ENCODE data around the gene ARHGDIB.
A peak's percentile ranks its signal among the peaks of the same experiment; 100 is the strongest.

Gene ARHGDIB

GRCh38 chr12:14961466-14962152, at the start of gene ARHGDIB:
Gene ARHGDIB, minus strand, starts transcription at chr12:14961601. Its CDS starts 10,889 bp downstream, at chr12:14950712.
- DNase-seq (ENCODE audit: low spot score), result no peak

GRCh38 chr12:15011162-15011561, 49.8 kb upstream of the ARHGDIB start:
- DNase-seq (ENCODE audit: low spot score), result no peak

- DNase-seq (ENCODE audit: low spot score), result no peak
Observed at GRCh38 chr12:15007551-15007950, 46.1 kb upstream of the ARHGDIB start.

GRCh38 chr12:15005064-15005463, 43.7 kb upstream of the ARHGDIB start:
- no peak for DNase-seq (ENCODE audit: low spot score)

- DNase-seq (ENCODE audit: low spot score), result no peak
Observed at GRCh38 chr12:15004421-15004820, 43.0 kb upstream of the ARHGDIB start.

GRCh38 chr12:15001733-15002382, 40.5 kb upstream of the ARHGDIB start:
- peak; percentile 40 for DNase-seq (ENCODE audit: low spot score)

- DNase-seq (ENCODE audit: low spot score), result no peak
Observed at GRCh38 chr12:15000575-15000974, 39.2 kb upstream of the ARHGDIB start.

- no peak for DNase-seq (ENCODE audit: low spot score)
Observed at GRCh38 chr12:14999695-15000365, 38.4 kb upstream of the ARHGDIB start.

- DNase-seq (ENCODE audit: low spot score), result no peak
Observed at GRCh38 chr12:14999021-14999694, 37.8 kb upstream of the ARHGDIB start.

GRCh38 chr12:14997998-14998397, 36.6 kb upstream of the ARHGDIB start:
- DNase-seq (ENCODE audit: low spot score), result no peak

- peak; percentile 21 for DNase-seq (ENCODE audit: low spot score)
Observed at GRCh38 chr12:14995583-14996425, 34.4 kb upstream of the ARHGDIB start.

- DNase-seq (ENCODE audit: low spot score), result no peak
Observed at GRCh38 chr12:14994610-14995009, 33.2 kb upstream of the ARHGDIB start.

- DNase-seq (ENCODE audit: low spot score), result peak; percentile 79
Observed at GRCh38 chr12:14993537-14994266, 32.3 kb upstream of the ARHGDIB start.

GRCh38 chr12:14993117-14993516, 31.7 kb upstream of the ARHGDIB start:
- no peak for DNase-seq (ENCODE audit: low spot score)

GRCh38 chr12:14992673-14993072, 31.3 kb upstream of the ARHGDIB start:
- DNase-seq (ENCODE audit: low spot score), result no peak

- DNase-seq (ENCODE audit: low spot score), result no peak
Observed at GRCh38 chr12:14991069-14991468, 29.7 kb upstream of the ARHGDIB start.

- no peak for DNase-seq (ENCODE audit: low spot score)
Observed at GRCh38 chr12:14989790-14990189, 28.4 kb upstream of the ARHGDIB start.

- DNase-seq (ENCODE audit: low spot score), result no peak
Observed at GRCh38 chr12:14988035-14988434, 26.6 kb upstream of the ARHGDIB start.

GRCh38 chr12:14986449-14986848, 25.0 kb upstream of the ARHGDIB start:
- no peak for DNase-seq (ENCODE audit: low spot score)

GRCh38 chr12:14984766-14985285, 23.4 kb upstream of the ARHGDIB start:
- DNase-seq (ENCODE audit: low spot score), result no peak

GRCh38 chr12:14984036-14984435, 22.6 kb upstream of the ARHGDIB start:
- no peak for DNase-seq (ENCODE audit: low spot score)
